C4-2B (cell line): ENCODE results near the gene LSM12.

Source experiments
- H3K27ac ChIP-seq: fragments of 450-650 bp; 2 replicates; pipeline ENCODE4 v1.5.1; 2017
- ZFX ChIP-seq: fragments of 450-650 bp; IDR thresholded peaks from 2 replicates; pipeline ENCODE4 v1.6.1; 2017
- TF ChIP-seq, protein P1 (sequence below): fragments of 450-650 bp; conservative IDR thresholded peaks from 2 replicates; pipeline ENCODE4 v1.5.1; 2017; ENCODE audit warnings: mild to moderate bottlenecking

LSM12 gene

DNA sequence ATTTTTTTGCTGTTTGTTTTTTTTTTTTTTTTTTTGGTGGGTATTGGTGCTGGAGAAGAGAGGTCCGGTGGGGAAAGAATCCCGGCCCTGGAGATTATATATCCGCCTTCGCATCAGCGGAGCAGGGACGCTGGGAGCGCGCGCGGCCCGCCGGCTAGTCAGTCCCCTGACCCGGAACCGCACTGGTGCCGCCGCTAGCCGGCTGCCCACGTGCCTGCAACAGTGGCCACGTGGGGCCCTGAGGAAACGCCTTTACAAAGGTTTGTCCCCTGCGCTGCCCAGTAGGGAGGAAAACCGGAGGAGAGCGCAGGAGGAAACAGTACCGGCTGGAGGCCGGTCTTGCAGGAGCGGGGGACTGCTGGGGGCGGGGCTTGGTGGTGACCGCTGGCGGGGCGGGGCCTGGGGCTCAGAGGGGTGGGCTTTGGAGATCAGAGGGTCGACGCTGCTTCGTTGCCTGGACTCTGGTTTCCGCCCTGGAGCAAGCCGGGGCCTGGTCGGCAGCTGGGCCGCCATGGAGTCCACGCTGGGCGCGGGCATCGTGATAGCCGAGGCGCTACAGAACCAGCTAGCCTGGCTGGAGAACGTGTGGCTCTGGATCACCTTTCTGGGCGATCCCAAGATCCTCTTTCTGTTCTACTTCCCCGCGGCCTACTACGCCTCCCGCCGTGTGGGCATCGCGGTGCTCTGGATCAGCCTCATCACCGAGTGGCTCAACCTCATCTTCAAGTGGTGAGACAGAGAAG, 4.2 kb upstream of the LSM12 start, which contains the start of gene G6PC3:
Gene G6PC3, plus strand, starts transcription at position 281 of the 743 bp plus-strand sequence. Its CDS starts 231 bp downstream, at position 512.
- TF ChIP-seq, protein P1, sequence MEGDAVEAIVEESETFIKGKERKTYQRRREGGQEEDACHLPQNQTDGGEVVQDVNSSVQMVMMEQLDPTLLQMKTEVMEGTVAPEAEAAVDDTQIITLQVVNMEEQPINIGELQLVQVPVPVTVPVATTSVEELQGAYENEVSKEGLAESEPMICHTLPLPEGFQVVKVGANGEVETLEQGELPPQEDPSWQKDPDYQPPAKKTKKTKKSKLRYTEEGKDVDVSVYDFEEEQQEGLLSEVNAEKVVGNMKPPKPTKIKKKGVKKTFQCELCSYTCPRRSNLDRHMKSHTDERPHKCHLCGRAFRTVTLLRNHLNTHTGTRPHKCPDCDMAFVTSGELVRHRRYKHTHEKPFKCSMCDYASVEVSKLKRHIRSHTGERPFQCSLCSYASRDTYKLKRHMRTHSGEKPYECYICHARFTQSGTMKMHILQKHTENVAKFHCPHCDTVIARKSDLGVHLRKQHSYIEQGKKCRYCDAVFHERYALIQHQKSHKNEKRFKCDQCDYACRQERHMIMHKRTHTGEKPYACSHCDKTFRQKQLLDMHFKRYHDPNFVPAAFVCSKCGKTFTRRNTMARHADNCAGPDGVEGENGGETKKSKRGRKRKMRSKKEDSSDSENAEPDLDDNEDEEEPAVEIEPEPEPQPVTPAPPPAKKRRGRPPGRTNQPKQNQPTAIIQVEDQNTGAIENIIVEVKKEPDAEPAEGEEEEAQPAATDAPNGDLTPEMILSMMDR, result no peak
- peak; percentile 40; the same call in 1 of the 2 replicates for TF ChIP-seq ZFX
- H3K27ac ChIP-seq, result peak within 1 kb of the TSS; percentile 82

GRCh38 chr17:44069974-44070454, 3.5 kb upstream of the LSM12 start:
- H3K27ac ChIP-seq, result peak overlapping the region; percentile 82
- TF ChIP-seq, protein P1, result no peak
- no peak for TF ChIP-seq ZFX

DNA sequence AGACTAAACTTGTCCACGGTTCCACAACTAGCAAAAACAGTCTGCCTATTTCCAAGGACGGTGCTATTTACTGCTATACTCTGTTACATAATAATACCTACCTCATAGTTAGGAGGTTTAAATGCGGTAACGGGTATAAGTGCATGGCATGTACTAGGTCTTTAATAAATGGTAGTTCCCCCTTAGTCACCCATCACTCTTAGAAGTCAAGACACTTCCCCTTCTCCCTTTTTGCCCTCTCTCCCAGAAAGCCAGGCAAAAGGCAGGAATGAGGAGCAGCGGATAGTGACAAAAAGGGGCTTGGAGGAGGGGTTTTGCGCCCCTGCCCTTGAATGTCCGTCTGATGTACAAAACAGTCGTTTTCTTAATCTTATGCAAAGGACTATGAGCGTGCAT, 1.1 kb upstream of the LSM12 start:
- TF ChIP-seq, protein P1, result no peak
- TF ChIP-seq ZFX, result no peak
- H3K27ac ChIP-seq, result peak overlapping the region; percentile 2; the same call in 1 of the 2 replicates

DNA sequence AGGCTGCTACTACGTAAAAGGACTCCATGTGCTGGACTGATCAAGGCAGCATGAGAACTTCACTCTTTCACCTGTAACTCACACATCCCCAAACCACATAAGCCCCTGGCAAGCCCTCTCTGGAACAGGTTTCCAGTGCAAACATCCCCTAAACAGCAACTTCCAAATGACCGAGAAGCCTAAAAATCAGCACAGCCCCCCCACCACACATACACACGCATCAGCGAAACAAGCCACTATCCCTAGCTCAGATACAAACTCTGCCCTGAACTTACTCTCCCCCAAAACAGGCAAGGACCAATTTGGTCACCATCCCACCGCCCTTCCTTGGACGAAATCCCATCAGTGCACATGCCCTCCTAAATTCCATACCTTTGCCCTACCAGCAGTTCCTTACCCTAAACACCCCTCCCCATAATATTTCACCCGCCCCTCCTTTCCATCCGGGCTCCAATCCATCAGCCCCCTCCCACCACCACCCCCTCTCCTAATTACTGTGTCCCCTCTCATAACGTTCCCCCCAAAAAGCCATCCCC, 735 bp downstream of the LSM12 start:
- peak overlapping the region; percentile 98 for H3K27ac ChIP-seq
- no peak for TF ChIP-seq ZFX
- TF ChIP-seq, protein P1, result no peak

DNA sequence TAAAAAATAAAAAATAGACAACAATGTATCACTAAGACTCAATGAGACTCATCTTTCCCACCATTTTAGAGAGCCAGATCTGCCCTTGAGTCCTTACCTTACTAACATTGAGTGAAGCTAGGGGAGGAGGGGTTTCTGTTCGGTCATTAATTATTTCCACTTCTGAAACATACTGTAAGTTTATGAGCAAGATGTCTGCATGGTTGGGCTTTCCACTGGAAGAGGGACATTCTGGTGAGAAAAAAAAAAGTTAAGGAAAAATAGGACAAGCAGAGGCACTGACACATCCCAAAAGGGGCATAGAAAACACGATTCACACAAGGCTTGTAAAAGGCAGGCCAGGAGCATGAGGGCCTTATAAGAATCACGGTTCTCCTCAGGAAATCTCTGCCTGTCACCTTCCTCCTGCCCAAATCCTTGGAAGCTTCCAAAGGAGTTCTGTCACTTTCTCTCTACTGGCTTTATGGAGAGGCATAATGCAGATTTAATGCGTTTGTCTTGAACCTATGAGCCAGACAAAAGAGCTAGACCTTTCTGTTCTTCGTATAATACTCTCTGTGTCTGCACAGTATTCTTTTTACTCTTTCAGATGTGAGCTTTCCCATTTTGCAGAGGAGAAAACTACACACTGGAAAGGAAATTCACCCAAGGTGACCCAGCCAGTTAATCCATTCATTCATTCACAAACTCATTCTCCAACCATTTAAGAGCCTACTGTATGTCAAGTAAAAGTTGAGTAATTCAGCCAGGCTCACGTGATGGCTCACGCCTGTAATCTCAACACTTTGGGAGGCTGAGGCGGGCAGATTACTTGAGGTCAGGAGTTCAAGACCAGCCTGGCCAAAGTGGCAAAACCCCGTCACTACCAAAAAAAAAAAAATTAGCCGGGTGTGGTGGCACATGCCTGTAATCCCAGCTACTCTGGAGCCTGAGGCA, 2.5 kb downstream of the LSM12 start:
- TF ChIP-seq, protein P1, result no peak
- no peak for TF ChIP-seq ZFX
- H3K27ac ChIP-seq, result peak overlapping the region; percentile 98; the same call in 1 of the 2 replicates

- H3K27ac ChIP-seq, result no peak overlapping the region
- TF ChIP-seq, protein P1, result no peak
Observed at GRCh38 chr17:44062871-44063270, 3.6 kb downstream of the LSM12 start.
